Measurements from ENCODE around the gene ASAP3.

- no peak for TF ChIP-seq GATA3 (IDR thresholded peaks at IDR 0.05; ENCODE audit: low read depth, low read length)
- no peak for TF ChIP-seq GATA2 (IDR thresholded peaks at IDR 0.05; ENCODE audit: low read depth, low read length)
Observed at GRCh38 chr1:23521588-23521987, 37.6 kb upstream of the ASAP3 start.

All from SH-SY5Y (cell line).